HG02623 (cell line): ENCODE results near the gene SLC9A5.

Experiments used
- ATAC-seq: cut with Tn5 transposase; IDR thresholded peaks from one replicate; pipeline ENCODE4 v1.9.1; 2021; ENCODE audit warnings: moderate library complexity; ENCODE audit not compliant: unreplicated experiment

Gene SLC9A5

DNA sequence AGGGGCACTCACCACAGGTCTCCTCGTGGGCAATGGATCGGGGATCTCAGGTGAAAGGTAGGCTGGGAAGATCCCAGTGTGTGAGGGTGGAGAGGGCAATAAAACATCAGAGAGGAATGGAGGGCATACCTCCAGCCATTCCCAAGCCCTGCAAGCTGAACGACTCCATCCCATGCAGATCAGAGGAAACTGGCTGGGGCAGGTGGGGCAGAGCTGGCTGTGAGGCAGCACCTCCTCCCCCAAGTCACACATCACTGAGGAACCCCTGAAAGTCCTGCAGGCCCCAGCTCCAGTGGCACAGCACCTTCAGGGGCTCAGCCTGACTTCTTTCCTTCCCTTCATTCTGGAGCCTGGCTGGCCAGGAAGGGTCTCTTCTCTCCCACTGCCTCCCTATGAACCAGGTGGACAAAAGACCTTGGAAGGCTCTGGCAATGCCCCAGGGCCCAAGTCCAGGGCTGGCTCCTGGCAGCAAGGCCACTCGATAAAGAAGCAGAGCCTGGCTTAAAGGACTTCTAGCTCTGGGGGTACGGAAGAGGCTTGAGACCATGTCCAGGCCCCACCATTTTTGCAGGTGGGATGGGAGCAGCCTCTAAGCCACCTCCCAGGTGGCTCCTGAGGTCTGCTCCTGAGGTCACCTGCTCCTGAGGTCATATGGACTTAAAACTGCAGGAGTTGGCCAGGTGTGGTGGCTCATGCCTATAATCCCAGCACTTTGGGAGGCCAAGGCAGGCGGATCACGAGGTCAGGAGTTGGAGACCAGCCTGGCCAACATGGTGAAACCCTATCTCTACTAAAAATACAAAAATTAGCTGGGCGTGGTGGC lies 35.4 kb upstream of the SLC9A5 start:
- no peak for ATAC-seq

DNA sequence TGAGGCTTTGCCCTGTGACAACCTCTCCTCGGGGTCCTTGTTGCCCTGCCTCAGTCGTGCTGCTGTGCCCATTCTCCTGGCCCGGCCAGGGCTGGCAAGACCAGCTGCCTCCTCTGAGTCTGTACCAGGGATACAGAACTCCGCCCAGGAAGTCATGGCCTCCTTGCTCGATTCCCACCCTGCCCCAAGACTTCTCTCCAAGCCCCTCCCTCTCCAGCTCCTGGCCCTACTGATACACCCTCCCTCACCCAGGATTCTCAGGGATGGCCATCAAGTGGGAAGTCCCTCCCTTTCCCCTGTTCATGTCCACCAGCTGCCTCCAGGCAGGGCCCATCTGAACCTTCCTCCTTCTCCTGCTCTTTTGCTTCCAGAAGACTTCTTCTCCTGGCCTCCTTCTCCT lies 33.1 kb upstream of the SLC9A5 start:
- no peak for ATAC-seq

DNA sequence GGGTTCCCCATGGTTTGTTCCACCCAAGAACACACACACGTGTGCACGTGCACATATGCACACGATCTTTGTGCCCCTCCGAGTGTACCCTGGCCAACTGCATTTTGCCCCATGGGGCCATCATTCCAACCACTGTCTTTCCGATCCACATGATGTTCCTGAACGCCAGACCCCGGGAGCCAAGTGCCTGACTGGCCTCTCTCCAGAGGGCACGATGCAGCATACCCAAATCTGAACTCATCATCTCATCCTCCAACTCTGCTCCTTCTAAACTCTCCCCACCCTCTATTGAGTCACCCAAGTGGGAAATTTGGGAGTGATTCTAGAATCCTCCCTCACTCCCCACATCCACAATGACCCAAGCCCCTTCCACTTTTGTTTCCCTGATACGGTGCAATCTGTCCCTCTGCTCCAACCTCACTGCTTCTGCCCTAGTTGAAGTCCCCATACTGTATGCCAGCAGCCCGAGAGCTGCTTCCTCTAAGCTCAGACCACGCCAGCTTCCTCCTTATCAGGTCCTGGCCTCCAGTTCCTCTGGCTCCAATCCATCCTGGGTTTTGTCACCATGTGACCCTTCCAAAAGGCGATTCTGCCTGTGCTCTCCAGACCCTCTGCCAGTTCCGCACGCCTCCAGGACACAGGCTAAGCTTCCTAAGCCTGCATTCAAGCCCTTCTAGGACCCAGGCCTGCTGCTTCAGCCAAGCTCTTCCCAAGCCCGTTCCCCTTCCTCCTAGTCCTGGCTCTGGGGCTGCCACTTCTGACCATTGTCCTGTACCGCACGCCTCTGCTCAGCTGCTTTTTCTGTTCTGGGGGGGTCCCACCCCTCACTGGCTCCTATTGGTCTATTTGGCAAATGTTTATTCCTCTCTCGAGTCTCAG lies 31.9 kb upstream of the SLC9A5 start:
- no peak for ATAC-seq

- ATAC-seq = no peak
Measured at GRCh38 chr16:67223992-67224391, 24.8 kb upstream of the SLC9A5 start.

GRCh38 chr16:67226295-67226803 lies 22.4 kb upstream of the SLC9A5 start:
- no peak for ATAC-seq

- peak; percentile 94 for ATAC-seq
Measured at GRCh38 chr16:67226804-67227566, 21.8 kb upstream of the SLC9A5 start, which contains the start of gene TMEM208. TMEM208 (plus strand) TSS chr16:67227130; CDS start chr16:67227219, 89 bp downstream.

GRCh38 chr16:67227567-67227921 lies 21.2 kb upstream of the SLC9A5 start:
- ATAC-seq = no peak

GRCh38 chr16:67228034-67228785 lies 20.6 kb upstream of the SLC9A5 start:
- ATAC-seq = no peak

GRCh38 chr16:67228905-67229304 lies 19.9 kb upstream of the SLC9A5 start:
- no peak for ATAC-seq

GRCh38 chr16:67229906-67230808 lies 18.6 kb upstream of the SLC9A5 start:
- ATAC-seq = no peak

DNA sequence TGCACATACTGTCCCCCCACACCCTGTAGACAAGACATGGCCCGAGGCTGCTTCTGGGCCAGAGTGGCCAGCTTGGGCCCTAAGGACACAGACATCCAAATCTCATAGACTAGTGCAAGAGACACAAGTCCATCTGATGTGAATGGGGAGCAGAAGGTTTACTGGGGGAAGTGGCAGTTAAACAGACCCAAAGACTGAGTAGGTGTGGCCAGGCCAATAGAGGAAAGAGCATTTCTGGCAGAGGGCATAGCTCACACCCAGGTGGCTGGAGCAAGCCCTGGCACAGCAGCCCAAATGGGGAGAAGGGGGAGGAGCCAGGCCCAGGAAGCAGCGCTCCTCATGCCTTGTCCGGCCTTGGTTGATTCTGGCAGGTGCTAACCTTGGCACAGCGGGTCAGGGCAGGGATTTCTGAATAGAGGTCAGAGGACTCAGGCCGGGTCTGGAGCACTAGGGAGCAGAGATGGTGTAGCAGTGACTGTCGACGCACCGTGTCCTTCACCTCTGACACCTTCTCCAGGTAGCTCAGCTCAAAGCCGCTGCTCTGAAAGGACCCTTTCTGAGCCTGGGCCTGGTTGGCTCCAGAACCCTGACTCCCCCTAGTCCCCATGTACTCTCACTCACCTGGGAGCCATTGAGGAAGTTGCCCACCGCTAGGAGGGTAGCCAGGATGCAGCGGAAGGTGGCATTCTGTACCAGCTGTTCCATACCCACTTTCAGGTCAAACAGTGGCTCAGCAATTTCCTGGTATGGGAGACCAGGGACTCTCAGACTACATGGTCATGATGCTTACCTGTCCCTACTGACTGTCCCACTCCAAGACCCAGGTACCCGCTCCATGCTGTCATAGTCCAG lies 17.7 kb upstream of the SLC9A5 start:
- no peak for ATAC-seq

DNA sequence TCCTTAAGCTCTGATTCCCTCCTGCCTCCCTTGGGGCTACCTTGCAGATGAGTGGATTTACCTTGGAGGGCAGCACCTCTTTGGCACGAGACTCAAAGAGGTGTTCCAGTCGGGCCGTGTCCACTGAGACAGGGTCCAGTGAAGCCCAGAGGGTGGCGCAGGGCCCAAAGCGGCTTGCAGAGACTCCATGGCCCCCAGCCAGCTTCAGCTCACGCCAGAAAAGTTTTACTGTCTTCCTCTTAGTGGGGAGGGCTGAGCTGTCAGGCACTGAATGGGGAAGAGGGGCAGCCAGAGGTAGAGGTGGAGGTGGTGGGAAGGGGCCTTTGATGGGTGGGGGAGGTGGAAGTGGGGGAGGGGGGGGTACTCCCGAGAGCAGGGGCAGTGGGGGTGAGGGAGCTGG lies 15.2 kb upstream of the SLC9A5 start:
- no peak for ATAC-seq

DNA sequence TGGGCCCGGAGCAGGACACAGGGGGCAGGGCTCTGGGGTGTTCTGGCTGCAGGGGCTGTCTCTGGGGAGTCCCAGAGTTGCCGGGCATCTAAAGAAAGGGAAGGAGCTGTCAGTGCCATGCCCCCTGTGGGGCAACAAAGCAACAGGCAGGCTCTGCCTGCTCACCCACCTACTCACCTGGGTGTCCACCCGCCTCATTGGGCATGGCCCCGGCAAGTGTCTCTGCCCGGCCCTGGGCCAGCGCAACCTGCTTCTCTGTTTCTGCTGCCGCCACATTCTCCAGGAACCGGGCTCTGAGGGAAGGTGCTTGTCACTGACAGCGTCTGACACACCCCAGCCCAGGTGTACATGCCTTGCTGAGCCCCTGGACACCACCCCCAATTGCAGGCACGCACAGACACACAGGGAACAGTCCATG lies 14.6 kb upstream of the SLC9A5 start:
- no peak for ATAC-seq

DNA sequence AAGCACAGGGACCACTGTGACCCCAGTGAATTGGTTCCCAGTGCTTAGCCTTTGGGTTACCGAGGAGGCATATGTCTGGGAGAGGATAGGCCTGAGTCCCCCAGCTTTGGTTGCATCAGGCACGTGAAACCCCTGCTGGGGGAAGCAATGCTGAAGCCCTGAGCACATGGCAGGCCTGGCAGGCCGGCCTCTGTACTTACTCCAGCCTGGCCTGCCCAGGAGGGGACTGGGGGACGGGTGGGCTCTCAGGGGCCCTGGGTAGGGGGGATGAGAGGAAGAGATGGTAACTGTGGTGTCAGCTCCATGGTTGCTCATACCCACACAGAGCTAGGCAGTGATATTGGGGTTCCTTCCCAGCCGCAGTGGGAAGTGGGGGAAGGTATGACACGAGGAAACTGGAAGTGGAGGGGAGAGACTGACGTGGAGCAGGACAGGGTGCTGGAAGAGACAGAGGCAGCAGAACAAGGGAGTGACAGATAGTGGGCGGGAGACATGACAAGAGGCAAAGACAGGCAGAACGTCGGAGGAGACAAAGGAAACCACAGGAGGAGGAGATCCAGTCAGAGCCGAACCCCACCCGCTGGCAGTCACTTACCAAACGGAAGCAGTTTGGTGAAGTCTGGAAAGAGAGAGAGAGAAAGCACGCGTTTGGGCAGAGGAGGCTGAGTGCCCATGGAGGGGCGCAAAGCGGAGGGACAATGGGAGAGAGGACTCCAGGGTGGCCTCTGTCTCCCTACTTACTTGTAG lies 12.8 kb upstream of the SLC9A5 start:
- ATAC-seq = no peak

- no peak for ATAC-seq
Measured at GRCh38 chr16:67236563-67237395, 12.0 kb upstream of the SLC9A5 start.

DNA sequence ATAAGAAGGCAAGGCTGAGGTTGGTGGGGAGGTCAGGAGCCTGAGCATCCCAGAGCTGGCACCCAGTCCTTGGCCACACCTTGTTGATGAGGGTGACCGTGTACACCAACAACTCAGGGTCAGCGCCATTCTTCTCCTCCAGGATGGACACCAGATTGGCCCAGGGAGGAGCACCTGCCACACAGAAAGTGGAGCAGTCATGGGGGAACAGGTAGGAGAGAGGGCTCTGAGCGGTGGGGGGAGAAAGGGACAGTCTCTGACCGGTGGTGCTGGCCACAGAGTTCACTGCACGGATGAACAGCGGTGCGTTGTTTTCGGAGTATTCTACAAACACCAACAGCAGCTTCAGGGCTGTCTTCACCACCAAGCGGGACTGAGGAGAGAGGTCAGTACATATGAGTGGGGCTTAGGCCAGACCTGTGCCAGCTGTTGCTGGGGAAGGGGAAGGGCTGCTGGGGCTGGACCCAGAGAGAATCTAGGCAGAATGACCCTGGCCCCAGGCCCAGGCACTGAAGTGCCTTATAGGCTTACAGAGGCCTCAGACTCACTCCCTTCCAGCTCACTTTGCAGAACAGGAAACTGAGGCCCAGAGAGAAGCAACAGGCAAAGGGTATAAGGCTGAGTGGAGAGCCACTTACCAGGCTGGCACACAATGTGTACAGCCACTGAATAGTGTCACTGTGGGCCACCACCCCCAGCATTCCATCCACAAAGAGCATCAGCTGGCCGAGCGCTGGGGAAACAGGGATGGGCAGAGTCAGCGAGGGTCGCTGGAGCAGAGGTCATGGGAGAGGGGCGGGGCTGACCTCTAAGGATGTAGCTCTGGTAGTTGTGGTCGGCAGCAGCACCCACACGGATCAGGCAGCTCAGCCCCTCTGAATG lies 11.1 kb upstream of the SLC9A5 start:
- ATAC-seq = no peak
